Measurements from ENCODE around the gene ATG2A.

DNA sequence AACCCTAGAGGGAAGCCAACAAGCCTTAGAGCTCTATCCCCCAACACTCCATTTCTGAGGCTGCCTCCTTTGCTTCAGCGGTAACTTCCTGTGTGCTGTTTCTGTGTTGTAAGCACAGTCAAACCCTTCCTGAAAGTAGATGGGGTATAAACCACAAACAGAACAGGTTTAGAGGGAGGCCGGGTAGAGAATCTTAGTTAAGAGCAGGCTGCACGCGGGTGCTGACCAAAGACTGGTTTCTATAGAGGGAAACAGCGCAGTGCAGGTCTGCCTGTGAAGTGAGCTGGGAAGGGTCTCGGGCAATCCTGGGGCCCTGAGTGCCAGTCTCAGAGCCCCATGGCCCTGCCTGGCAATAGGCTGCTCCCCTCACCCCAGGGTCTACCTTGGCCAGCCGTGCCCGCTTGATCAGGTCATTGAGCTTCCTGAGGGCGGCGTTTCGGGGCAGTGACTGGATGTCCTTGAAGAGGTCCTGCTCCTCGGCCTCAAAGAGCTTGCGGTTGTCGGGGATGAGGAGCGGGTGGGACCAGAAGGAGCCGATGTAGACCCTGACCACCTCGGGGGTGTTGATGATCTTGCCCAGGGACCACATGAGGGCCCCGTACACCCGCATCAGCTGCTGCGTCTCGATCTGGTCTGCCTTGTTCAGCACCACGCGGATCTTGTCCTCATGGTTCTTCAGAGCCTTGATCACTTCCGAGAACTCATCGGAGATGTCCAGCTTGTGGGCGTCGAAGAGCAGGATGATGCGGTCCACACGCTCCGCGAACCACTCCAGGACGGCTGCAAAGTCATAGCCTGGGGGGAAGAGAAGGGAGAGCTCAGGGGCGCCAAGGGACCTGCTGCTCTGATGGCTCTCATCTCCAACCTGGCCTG is 57.2 kb downstream of the ATG2A start:
- no peak for TF ChIP-seq CTCF (IDR thresholded peaks at IDR 0.05; ENCODE audit: insufficient read depth, low read depth, low read length)
- no peak for TF ChIP-seq EZH2 (IDR thresholded peaks at IDR 0.05; ENCODE audit: insufficient read depth, low read length)

Data from astrocyte (in vitro differentiated cells and primary cell).